Measurements from ENCODE around the gene ZNF26.
"Not testable (repeated sequence)": the region's sequence is repeated elsewhere in the genome, so short reads cannot be mapped to it uniquely, and the experiment has no call there.

ZNF26 gene

GRCh38 chr12:132986001-132986884 lies at the start of gene ZNF26:
TSS of gene ZNF26 (plus strand) at chr12:132986367. CDS start at chr12:132986841, 474 bp downstream.
- peak; percentile 85 to 87 for DNase-seq

- not testable (repeated sequence) for DNase-seq
Measured at GRCh38 chr12:132936921-132937320, 49.2 kb upstream of the ZNF26 start.

GRCh38 chr12:132937476-132937875 lies 48.7 kb upstream of the ZNF26 start:
- DNase-seq, result no peak

GRCh38 chr12:132938807-132939206 lies 47.4 kb upstream of the ZNF26 start:
- DNase-seq, result not testable (repeated sequence)

GRCh38 chr12:132940071-132940719 lies 46.0 kb upstream of the ZNF26 start:
- no peak for DNase-seq

- no peak for DNase-seq
Measured at GRCh38 chr12:132941336-132941954, 44.7 kb upstream of the ZNF26 start.

GRCh38 chr12:132942611-132943010 lies 43.6 kb upstream of the ZNF26 start:
- DNase-seq, result no peak

- DNase-seq, result no peak
Measured at GRCh38 chr12:132945806-132946205, 40.4 kb upstream of the ZNF26 start.

- no peak for DNase-seq
Measured at GRCh38 chr12:132946246-132946820, 39.8 kb upstream of the ZNF26 start.

- DNase-seq, result no peak
Measured at GRCh38 chr12:132948146-132949066, 37.8 kb upstream of the ZNF26 start.

GRCh38 chr12:132949936-132950837 lies 36.0 kb upstream of the ZNF26 start:
- no peak for DNase-seq

GRCh38 chr12:132950844-132951535 lies 35.2 kb upstream of the ZNF26 start:
- DNase-seq, result no peak

- DNase-seq, result no peak
Measured at GRCh38 chr12:132951649-132952048, 34.5 kb upstream of the ZNF26 start.

GRCh38 chr12:132952371-132953162 lies 33.6 kb upstream of the ZNF26 start:
- no peak for DNase-seq

GRCh38 chr12:132953163-132953425 lies 33.1 kb upstream of the ZNF26 start:
- no peak for DNase-seq

GRCh38 chr12:132953771-132954170 lies 32.4 kb upstream of the ZNF26 start:
- DNase-seq, result no peak

- no peak for DNase-seq
Measured at GRCh38 chr12:132954471-132955048, 31.6 kb upstream of the ZNF26 start.

- DNase-seq, result no peak
Measured at GRCh38 chr12:132955094-132956010, 30.8 kb upstream of the ZNF26 start.
